ENCODE measurements around the gene CES5A.

CES5A gene

DNA sequence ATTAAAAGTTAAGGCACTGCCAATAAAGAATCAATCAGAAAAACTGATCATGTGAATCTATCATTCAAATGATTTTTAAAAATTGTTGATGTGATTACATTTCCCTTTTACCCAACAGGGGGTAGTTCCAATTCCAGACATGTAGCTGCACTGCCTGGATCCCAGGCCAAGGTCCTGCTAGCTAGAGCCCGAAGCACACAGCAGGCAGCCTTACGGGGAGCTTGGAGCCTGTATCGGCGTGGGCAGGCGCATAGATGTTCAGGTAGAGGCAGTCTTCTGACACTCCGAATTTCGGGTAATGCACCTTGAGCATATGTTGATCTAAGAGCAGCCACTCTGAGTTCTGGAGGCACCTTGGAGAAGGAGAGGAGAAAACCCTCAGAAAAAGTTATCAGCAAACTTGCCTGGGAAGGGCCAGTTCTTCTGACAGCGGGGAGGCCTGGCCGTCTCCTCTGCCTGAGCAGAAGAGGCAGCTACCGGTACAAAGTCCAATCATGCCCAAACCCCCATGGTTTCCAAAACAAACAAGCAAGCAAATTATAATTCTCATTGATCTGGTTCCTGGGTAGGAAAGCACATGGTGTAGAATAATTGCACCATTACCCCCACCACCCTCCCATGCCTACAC, 3.6 kb downstream of the CES5A start:
- H4K12ac ChIP-seq (ENCODE audit: low read depth, low read length), result no peak overlapping the region
- no peak overlapping the region for H4K8ac ChIP-seq (ENCODE audit: low read depth, low read length)
- H3K4ac ChIP-seq (ENCODE audit: low read depth, low read length), result no peak overlapping the region
- no peak for DNase-seq
- H3K14ac ChIP-seq (ENCODE audit: low read length), result no peak overlapping the region
- H2BK12ac ChIP-seq (ENCODE audit: low read length), result no peak overlapping the region
- no peak overlapping the region for H2AFZ ChIP-seq (ENCODE audit: insufficient read depth, low read length, poor library complexity)
- no peak overlapping the region for H3K9ac ChIP-seq (ENCODE audit: low read length)
- H4K91ac ChIP-seq (ENCODE audit: low read depth, low read length), result no peak overlapping the region
- no peak overlapping the region for H3K4me3 ChIP-seq (ENCODE audit: low read depth, low read length)
- H3K4me2 ChIP-seq (ENCODE audit: low read length), result no peak overlapping the region
- no peak overlapping the region for H2BK5ac ChIP-seq (ENCODE audit: low read depth, low read length, poor library complexity)
- H3K9me3 ChIP-seq (ENCODE audit: insufficient read depth, low read depth, low read length), result no peaks in the 10 kb centered on the region
- WGBS (ENCODE audit: extremely low coverage, insufficient coverage, insufficient read length), result no CpG with 5 or more reads among the region's 10 CpGs
- H3K18ac ChIP-seq (ENCODE audit: low read length), result no peak overlapping the region
- H3K23ac ChIP-seq (ENCODE audit: low read length), result no peak overlapping the region
- H2AK5ac ChIP-seq (ENCODE audit: low read length), result no peak overlapping the region
- H3K79me2 ChIP-seq (ENCODE audit: control insufficient read depth, insufficient read depth, low read length, poor library complexity), result no peaks in the 10 kb centered on the region
- H3K79me1 ChIP-seq (ENCODE audit: low read length), result no peaks in the 10 kb centered on the region
- H3K27me3 ChIP-seq (ENCODE audit: insufficient read depth, low read length), result no peaks in the 10 kb centered on the region
- peaks cover 0 to 2% of the 10 kb centered on the region in 2 experiments for H3K4me1 ChIP-seq (ENCODE audit: control insufficient read depth in 1 of 2, insufficient read depth in 2 of 2, low read length in 2 of 2)
- H2BK120ac ChIP-seq (ENCODE audit: insufficient read depth, low read length, poor library complexity), result no peak overlapping the region
- H3K36me3 ChIP-seq (ENCODE audit: control insufficient read depth in 1 of 2, insufficient read depth in 2 of 2, low read length in 2 of 2), result no peaks in the 10 kb centered on the region
- no peak overlapping the region for H3K27ac ChIP-seq (ENCODE audit: low read depth, low read length)

DNA sequence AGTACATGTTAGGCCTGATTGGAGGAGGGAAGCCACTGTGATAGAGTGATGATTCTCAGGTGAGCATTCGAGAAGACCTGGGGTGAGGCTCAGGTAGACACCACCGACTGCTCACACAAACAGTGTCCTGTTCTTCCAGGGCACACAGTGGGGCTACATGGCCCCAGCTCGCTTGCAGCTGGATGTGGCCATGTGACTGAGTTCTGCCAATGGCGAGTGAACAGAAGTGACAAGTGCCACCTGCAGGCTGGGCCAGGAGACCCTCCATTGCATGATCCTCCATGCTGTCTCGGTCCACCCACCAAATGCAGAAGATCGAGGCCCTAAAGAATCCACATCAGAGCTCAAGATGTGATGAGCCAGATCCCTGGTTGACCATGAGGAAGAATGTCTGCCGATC, 6.2 kb downstream of the CES5A start:
- Histone ChIP-seq H3K27ac (ENCODE audit: low read depth, low read length) (no peak overlapping the region), H3K18ac (ENCODE audit: low read length) (no peak overlapping the region), H2AK5ac (ENCODE audit: low read length) (no peak overlapping the region), H4K8ac (ENCODE audit: low read depth, low read length) (no peak overlapping the region), H2BK5ac (ENCODE audit: low read depth, low read length, poor library complexity) (no peak overlapping the region), H3K79me2 (ENCODE audit: control insufficient read depth, insufficient read depth, low read length, poor library complexity) (no peaks in the 10 kb centered on the region), H3K27me3 (ENCODE audit: insufficient read depth, low read length) (no peaks in the 10 kb centered on the region), H3K4me2 (ENCODE audit: low read length) (no peak overlapping the region), H3K4me3 (ENCODE audit: low read depth, low read length) (no peak overlapping the region), H3K23ac (ENCODE audit: low read length) (no peak overlapping the region), H3K9me3 (ENCODE audit: insufficient read depth, low read depth, low read length) (no peaks in the 10 kb centered on the region), H4K91ac (ENCODE audit: low read depth, low read length) (no peak overlapping the region), H3K4ac (ENCODE audit: low read depth, low read length) (no peak overlapping the region), H3K36me3 (ENCODE audit: control insufficient read depth in 1 of 2, insufficient read depth in 2 of 2, low read length in 2 of 2) (no peaks in the 10 kb centered on the region), H2BK12ac (ENCODE audit: low read length) (no peak overlapping the region), H3K9ac (ENCODE audit: low read length) (no peak overlapping the region), H3K79me1 (ENCODE audit: low read length) (no peaks in the 10 kb centered on the region), H3K14ac (ENCODE audit: low read length) (no peak overlapping the region), H3K4me1 (ENCODE audit: control insufficient read depth in 1 of 2, insufficient read depth in 2 of 2, low read length in 2 of 2) (no peaks in the 10 kb centered on the region), H2BK120ac (ENCODE audit: insufficient read depth, low read length, poor library complexity) (no peak overlapping the region), H4K12ac (ENCODE audit: low read depth, low read length) (no peak overlapping the region), H2AFZ (ENCODE audit: insufficient read depth, low read length, poor library complexity) (no peak overlapping the region)
- no CpG with 5 or more reads among the region's 7 CpGs for WGBS (ENCODE audit: extremely low coverage, insufficient coverage, insufficient read length)
- DNase-seq, result no peak

GRCh38 chr16:55868137-55868536, 7.0 kb downstream of the CES5A start:
- H3K4me3 ChIP-seq (ENCODE audit: low read depth, low read length), result no peak overlapping the region
- H2BK5ac ChIP-seq (ENCODE audit: low read depth, low read length, poor library complexity), result no peak overlapping the region
- no peaks in the 10 kb centered on the region for H3K27me3 ChIP-seq (ENCODE audit: insufficient read depth, low read length)
- no peak overlapping the region for H3K27ac ChIP-seq (ENCODE audit: low read depth, low read length)
- no peak overlapping the region for H2AFZ ChIP-seq (ENCODE audit: insufficient read depth, low read length, poor library complexity)
- WGBS (ENCODE audit: extremely low coverage, insufficient coverage, insufficient read length), result no CpG with 5 or more reads among the region's 2 CpGs
- H3K4me1 ChIP-seq (ENCODE audit: control insufficient read depth in 1 of 2, insufficient read depth in 2 of 2, low read length in 2 of 2), result no peaks in the 10 kb centered on the region
- no peak for DNase-seq
- H3K9ac ChIP-seq (ENCODE audit: low read length), result no peak overlapping the region
- no peaks in the 10 kb centered on the region for H3K9me3 ChIP-seq (ENCODE audit: insufficient read depth, low read depth, low read length)
- no peak overlapping the region for H3K14ac ChIP-seq (ENCODE audit: low read length)
- H4K12ac ChIP-seq (ENCODE audit: low read depth, low read length), result no peak overlapping the region
- no peak overlapping the region for H2BK120ac ChIP-seq (ENCODE audit: insufficient read depth, low read length, poor library complexity)
- H2AK5ac ChIP-seq (ENCODE audit: low read length), result no peak overlapping the region
- no peak overlapping the region for H3K4ac ChIP-seq (ENCODE audit: low read depth, low read length)
- no peak overlapping the region for H3K23ac ChIP-seq (ENCODE audit: low read length)
- H4K8ac ChIP-seq (ENCODE audit: low read depth, low read length), result no peak overlapping the region
- no peak overlapping the region for H2BK12ac ChIP-seq (ENCODE audit: low read length)
- H3K79me2 ChIP-seq (ENCODE audit: control insufficient read depth, insufficient read depth, low read length, poor library complexity), result no peaks in the 10 kb centered on the region
- H3K36me3 ChIP-seq (ENCODE audit: control insufficient read depth in 1 of 2, insufficient read depth in 2 of 2, low read length in 2 of 2), result no peaks in the 10 kb centered on the region
- H3K79me1 ChIP-seq (ENCODE audit: low read length), result no peaks in the 10 kb centered on the region
- H3K18ac ChIP-seq (ENCODE audit: low read length), result no peak overlapping the region
- no peak overlapping the region for H3K4me2 ChIP-seq (ENCODE audit: low read length)
- H4K91ac ChIP-seq (ENCODE audit: low read depth, low read length), result no peak overlapping the region

DNA sequence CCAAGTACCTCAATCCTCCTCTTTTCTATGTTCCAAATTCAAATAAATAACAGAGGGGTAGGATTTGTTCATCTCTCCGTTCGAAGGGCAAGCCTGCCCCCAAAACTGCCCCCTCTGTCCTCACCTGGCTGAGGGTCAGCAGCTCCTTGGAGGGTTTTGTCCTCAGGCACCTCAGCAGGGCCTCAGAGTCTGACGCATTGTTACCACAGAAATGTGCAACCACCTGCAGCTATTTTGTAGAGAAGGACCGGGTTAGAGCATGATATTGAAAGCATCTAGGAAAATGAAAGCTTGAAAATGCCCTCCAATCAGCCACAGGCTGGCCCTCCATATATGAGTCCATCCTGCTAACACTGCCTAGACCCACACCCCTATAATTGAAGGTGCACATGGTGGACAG, 13.9 kb downstream of the CES5A start:
- Histone ChIP-seq H2BK5ac (ENCODE audit: low read depth, low read length, poor library complexity) (no peak overlapping the region), H2AK5ac (ENCODE audit: low read length) (no peak overlapping the region), H4K8ac (ENCODE audit: low read depth, low read length) (no peak overlapping the region), H2AFZ (ENCODE audit: insufficient read depth, low read length, poor library complexity) (no peak overlapping the region), H3K27ac (ENCODE audit: low read depth, low read length) (no peak overlapping the region), H4K91ac (ENCODE audit: low read depth, low read length) (no peak overlapping the region), H3K4me1 (ENCODE audit: control insufficient read depth in 1 of 2, insufficient read depth in 2 of 2, low read length in 2 of 2) (no peaks in the 10 kb centered on the region), H4K12ac (ENCODE audit: low read depth, low read length) (no peak overlapping the region), H3K9me3 (ENCODE audit: insufficient read depth, low read depth, low read length) (no peaks in the 10 kb centered on the region), H2BK12ac (ENCODE audit: low read length) (no peak overlapping the region), H3K4me3 (ENCODE audit: low read depth, low read length) (no peak overlapping the region), H3K79me2 (ENCODE audit: control insufficient read depth, insufficient read depth, low read length, poor library complexity) (no peaks in the 10 kb centered on the region), H3K36me3 (ENCODE audit: control insufficient read depth in 1 of 2, insufficient read depth in 2 of 2, low read length in 2 of 2) (no peaks in the 10 kb centered on the region), H3K79me1 (ENCODE audit: low read length) (no peaks in the 10 kb centered on the region), H3K4ac (ENCODE audit: low read depth, low read length) (no peak overlapping the region), H3K14ac (ENCODE audit: low read length) (no peak overlapping the region), H3K9ac (ENCODE audit: low read length) (no peak overlapping the region), H3K23ac (ENCODE audit: low read length) (no peak overlapping the region), H3K4me2 (ENCODE audit: low read length) (no peak overlapping the region), H3K27me3 (ENCODE audit: insufficient read depth, low read length) (no peaks in the 10 kb centered on the region), H2BK120ac (ENCODE audit: insufficient read depth, low read length, poor library complexity) (no peak overlapping the region), H3K18ac (ENCODE audit: low read length) (no peak overlapping the region)
- no peak for DNase-seq
- WGBS (ENCODE audit: extremely low coverage, insufficient coverage, insufficient read length), result no CpG with 5 or more reads among the region's 4 CpGs
